ENCODE data around the gene SUMO1. TPM values are rescaled to one million over a fixed set of nuclear protein-coding genes. Genes with fewer than 3 reads are reported as not detected.

The SUMO1 gene
- total and polyA plus RNA-seq, 10 of the 15 experiments (the other 5 are each of a cell fraction or from before 2014, with no cell fraction given): 105 to 458 (median 199) TPM

DNA sequence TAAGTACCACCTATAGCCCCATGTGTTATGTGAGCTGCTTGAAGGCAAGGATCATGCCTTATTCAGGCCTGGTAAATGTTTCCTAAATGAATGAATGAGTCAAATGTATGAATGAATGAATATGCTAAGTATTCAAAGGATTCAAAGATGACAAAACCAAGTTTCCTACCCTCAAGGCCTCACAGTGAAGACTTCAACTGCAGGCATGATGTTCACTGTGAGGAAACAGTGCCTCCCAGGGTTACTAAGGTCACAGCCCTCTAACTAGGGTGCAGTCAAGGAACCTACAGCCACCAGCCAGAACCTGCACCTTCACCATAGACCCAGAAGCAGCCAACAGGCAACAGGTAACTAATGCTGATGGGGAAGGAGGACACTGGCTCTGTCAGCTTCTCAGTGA is 69.3 kb downstream of the SUMO1 start:
- no TSS peak for BruUV-seq (replicated peaks)
- Histone ChIP-seq H3K36me3 (ENCODE audit: control insufficient read depth in 2 of 2, insufficient read depth in 2 of 2, low read length in 1 of 2) (no peaks in the 10 kb centered on the region), H3K4me2 (ENCODE audit: control insufficient read depth, insufficient read depth) (no peak overlapping the region), H3K27ac (ENCODE audit: control insufficient read depth, insufficient read depth) (no peak overlapping the region), H3K9me3 (replicated peaks; ENCODE audit: control insufficient read depth, insufficient read depth, low read length) (no peaks in the 10 kb centered on the region), H3K4me3 (no peak overlapping the region), H3K4me1 (ENCODE audit: control insufficient read depth, insufficient read depth, low read length) (peaks cover 14% of the 10 kb centered on the region), H3K9ac (ENCODE audit: control insufficient read depth, insufficient read depth, low read length) (no peak overlapping the region), H2AFZ (ENCODE audit: control insufficient read depth, low read depth, low read length) (no peak overlapping the region), H3K79me2 (ENCODE audit: control insufficient read depth, insufficient read depth, low read length) (no peaks in the 10 kb centered on the region), H4K20me1 (ENCODE audit: control insufficient read depth, insufficient read depth) (no peaks in the 10 kb centered on the region), H3K27me3 (replicated peaks in 1 of 2; ENCODE audit: control insufficient read depth in 2 of 2, insufficient read depth in 2 of 2, low read length in 1 of 2) (no peaks in the 10 kb centered on the region)
- SMC1A ChIA-PET (ENCODE audit: uncharacterized antibody, unreplicated experiment): no interaction called here
- TF ChIP-seq NR2C2 (IDR thresholded peaks at IDR 0.05; ENCODE audit: borderline replicate concordance, control insufficient read depth, insufficient read length, low read depth): no peak
- TF ChIP-seq, protein P1, sequence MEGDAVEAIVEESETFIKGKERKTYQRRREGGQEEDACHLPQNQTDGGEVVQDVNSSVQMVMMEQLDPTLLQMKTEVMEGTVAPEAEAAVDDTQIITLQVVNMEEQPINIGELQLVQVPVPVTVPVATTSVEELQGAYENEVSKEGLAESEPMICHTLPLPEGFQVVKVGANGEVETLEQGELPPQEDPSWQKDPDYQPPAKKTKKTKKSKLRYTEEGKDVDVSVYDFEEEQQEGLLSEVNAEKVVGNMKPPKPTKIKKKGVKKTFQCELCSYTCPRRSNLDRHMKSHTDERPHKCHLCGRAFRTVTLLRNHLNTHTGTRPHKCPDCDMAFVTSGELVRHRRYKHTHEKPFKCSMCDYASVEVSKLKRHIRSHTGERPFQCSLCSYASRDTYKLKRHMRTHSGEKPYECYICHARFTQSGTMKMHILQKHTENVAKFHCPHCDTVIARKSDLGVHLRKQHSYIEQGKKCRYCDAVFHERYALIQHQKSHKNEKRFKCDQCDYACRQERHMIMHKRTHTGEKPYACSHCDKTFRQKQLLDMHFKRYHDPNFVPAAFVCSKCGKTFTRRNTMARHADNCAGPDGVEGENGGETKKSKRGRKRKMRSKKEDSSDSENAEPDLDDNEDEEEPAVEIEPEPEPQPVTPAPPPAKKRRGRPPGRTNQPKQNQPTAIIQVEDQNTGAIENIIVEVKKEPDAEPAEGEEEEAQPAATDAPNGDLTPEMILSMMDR (IDR thresholded peaks at IDR 0.05 in 2 of 3, conservative IDR thresholded peaks at IDR 0.05 in 1 of 3; ENCODE audit: control insufficient read depth in 2 of 3, extremely low read depth in 1 of 3, insufficient read depth in 1 of 3, low read depth in 3 of 3, low read length in 3 of 3): peak in 1 of 3 experiments; percentile 11; a peak in 1 of 6 replicates
- CTCF ChIA-PET: interaction anchor here (1.2 kb wide), 1 partner anchor 9 kb away, joined by 4 read pairs; no protein-coding TSS in a partner anchor
- no peak for FAIRE-seq
- in situ Hi-C loops (cut with MboI) (loop anchor here (5.0 kb wide), 1 partner anchor 307 kb away; no protein-coding TSS in a partner anchor), intact Hi-C loops (cut with micrococcal nuclease; ENCODE audit: unreplicated experiment) (no loop called here)
- POLR2A ChIA-PET: no interaction called here
- ATAC-seq: no peak
- DNase-seq (ENCODE audit: low read depth, low spot score): no peak
- RAD21 ChIA-PET (ENCODE audit: unreplicated experiment): no interaction called here

DNA sequence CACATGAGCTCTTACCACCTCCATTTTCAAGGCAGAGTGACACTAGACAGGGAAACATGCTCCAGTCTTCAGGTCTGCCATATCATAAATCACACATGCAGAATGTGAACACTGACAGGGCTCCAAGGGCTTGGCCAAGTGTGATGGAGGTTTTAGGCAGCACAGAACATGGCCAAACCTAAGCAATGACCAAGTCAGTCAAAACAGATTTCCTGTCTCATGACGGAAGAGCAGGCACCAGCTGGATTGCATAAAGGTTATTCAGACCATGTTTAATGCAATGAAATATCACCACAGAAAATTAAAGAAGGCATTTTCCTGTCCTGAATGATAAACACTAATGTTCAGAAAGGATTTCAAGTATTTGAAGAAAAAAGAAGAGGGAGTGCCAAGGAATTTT is 72.5 kb downstream of the SUMO1 start:
- intact Hi-C loops (cut with micrococcal nuclease; ENCODE audit: unreplicated experiment): no loop called here
- TF ChIP-seq NFXL1 (IDR thresholded peaks at IDR 0.05; ENCODE audit: borderline replicate concordance) (no peak), CHD2 (IDR thresholded peaks at IDR 0.05; ENCODE audit: borderline replicate concordance, low read depth, low read length) (no peak), BMI1 (IDR thresholded peaks at IDR 0.05; ENCODE audit: borderline replicate concordance) (no peak), CHD4 (IDR thresholded peaks at IDR 0.05) (no peak), ZNF207 (IDR thresholded peaks at IDR 0.05; ENCODE audit: borderline replicate concordance) (no peak), ZNF24 (IDR thresholded peaks at IDR 0.05) (no peak)
- TF ChIP-seq, protein P2, sequence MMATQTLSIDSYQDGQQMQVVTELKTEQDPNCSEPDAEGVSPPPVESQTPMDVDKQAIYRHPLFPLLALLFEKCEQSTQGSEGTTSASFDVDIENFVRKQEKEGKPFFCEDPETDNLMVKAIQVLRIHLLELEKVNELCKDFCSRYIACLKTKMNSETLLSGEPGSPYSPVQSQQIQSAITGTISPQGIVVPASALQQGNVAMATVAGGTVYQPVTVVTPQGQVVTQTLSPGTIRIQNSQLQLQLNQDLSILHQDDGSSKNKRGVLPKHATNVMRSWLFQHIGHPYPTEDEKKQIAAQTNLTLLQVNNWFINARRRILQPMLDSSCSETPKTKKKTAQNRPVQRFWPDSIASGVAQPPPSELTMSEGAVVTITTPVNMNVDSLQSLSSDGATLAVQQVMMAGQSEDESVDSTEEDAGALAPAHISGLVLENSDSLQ (IDR thresholded peaks at IDR 0.05): no peak
- TF ChIP-seq, protein P3, sequence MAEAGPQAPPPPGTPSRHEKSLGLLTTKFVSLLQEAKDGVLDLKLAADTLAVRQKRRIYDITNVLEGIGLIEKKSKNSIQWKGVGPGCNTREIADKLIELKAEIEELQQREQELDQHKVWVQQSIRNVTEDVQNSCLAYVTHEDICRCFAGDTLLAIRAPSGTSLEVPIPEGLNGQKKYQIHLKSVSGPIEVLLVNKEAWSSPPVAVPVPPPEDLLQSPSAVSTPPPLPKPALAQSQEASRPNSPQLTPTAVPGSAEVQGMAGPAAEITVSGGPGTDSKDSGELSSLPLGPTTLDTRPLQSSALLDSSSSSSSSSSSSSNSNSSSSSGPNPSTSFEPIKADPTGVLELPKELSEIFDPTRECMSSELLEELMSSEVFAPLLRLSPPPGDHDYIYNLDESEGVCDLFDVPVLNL (IDR thresholded peaks at IDR 0.05; ENCODE audit: low read depth, low read length): no peak
- TF ChIP-seq, protein P4, sequence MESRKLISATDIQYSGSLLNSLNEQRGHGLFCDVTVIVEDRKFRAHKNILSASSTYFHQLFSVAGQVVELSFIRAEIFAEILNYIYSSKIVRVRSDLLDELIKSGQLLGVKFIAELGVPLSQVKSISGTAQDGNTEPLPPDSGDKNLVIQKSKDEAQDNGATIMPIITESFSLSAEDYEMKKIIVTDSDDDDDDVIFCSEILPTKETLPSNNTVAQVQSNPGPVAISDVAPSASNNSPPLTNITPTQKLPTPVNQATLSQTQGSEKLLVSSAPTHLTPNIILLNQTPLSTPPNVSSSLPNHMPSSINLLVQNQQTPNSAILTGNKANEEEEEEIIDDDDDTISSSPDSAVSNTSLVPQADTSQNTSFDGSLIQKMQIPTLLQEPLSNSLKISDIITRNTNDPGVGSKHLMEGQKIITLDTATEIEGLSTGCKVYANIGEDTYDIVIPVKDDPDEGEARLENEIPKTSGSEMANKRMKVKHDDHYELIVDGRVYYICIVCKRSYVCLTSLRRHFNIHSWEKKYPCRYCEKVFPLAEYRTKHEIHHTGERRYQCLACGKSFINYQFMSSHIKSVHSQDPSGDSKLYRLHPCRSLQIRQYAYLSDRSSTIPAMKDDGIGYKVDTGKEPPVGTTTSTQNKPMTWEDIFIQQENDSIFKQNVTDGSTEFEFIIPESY (IDR thresholded peaks at IDR 0.05): no peak
- H3K36me3 ChIP-seq (ENCODE audit: control insufficient read depth in 2 of 2, insufficient read depth in 2 of 2, low read length in 1 of 2): no peaks in the 10 kb centered on the region
- ATAC-seq: no peak
- ChIA-PET RAD21 (ENCODE audit: unreplicated experiment) (no interaction called here), SMC1A (ENCODE audit: uncharacterized antibody, unreplicated experiment) (interaction anchor here (0.6 to 1.6 kb wide), 2 partner anchors 101 to 161 kb away, joined by 3 read pairs; no protein-coding TSS in a partner anchor), POLR2A (no interaction called here), CTCF (interaction anchor here (1.5 kb wide), 1 partner anchor 63 kb away, joined by 3 read pairs; no protein-coding TSS in a partner anchor)
- no peak for DNase-seq (ENCODE audit: low read depth, low spot score)
- 41% methylated on average over 1 of the region's 1 CpG for WGBS (ENCODE audit: insufficient coverage, insufficient replicate concordance, low lambda C conversion rate, missing lambda C conversion rate)
- no peaks in the 10 kb centered on the region for H4K20me1 ChIP-seq (ENCODE audit: control insufficient read depth, insufficient read depth)
- BruUV-seq (replicated peaks): no TSS peak
- H3K4me3 ChIP-seq: no peak overlapping the region
- no peaks in the 10 kb centered on the region for H3K9me3 ChIP-seq (replicated peaks; ENCODE audit: control insufficient read depth, insufficient read depth, low read length)
- no peaks in the 10 kb centered on the region for H3K27me3 ChIP-seq (replicated peaks in 1 of 2; ENCODE audit: control insufficient read depth in 2 of 2, insufficient read depth in 2 of 2, low read length in 1 of 2)
- no peak for FAIRE-seq
- H3K4me1 ChIP-seq (ENCODE audit: control insufficient read depth, insufficient read depth, low read length): no peaks in the 10 kb centered on the region
- H2AFZ ChIP-seq (ENCODE audit: control insufficient read depth, low read depth, low read length): no peak overlapping the region
- no peak overlapping the region for H3K27ac ChIP-seq (ENCODE audit: control insufficient read depth, insufficient read depth)
- H3K4me2 ChIP-seq (ENCODE audit: control insufficient read depth, insufficient read depth): no peak overlapping the region
- no peaks in the 10 kb centered on the region for H3K79me2 ChIP-seq (ENCODE audit: control insufficient read depth, insufficient read depth, low read length)
- in situ Hi-C loops (cut with MboI): loop anchor here (5.0 kb wide), 1 partner anchor 304 kb away; no protein-coding TSS in a partner anchor
- no peak overlapping the region for H3K9ac ChIP-seq (ENCODE audit: control insufficient read depth, insufficient read depth, low read length)
